OCI-LY3 (cell line): ENCODE data around the gene PLCB4.

Experiments used
- H2AFZ ChIP-seq: fragments of 200-600, 300-600 bp; shearing (Covaris generic); 2 replicates; pipeline ENCODE4 v1.6.0; 2014; ENCODE audit warnings: antibody characterized with exemption, low read depth, low read length
- H3K27ac ChIP-seq: fragments of 200-600, 300-600 bp; sonication (generic); 2 replicates; pipeline ENCODE4 v1.5.1; 2014; ENCODE audit warnings: mild to moderate bottlenecking, low read length, moderate library complexity, mixed read lengths
- H3K27me3 ChIP-seq: fragments of 200-600, 300-600 bp; sonication (generic); 2 replicates; pipeline ENCODE4 v1.6.1; 2014; ENCODE audit warnings: low read depth, low read length, mixed read lengths
- H3K36me3 ChIP-seq: fragments of 200-600, 300-600 bp; sonication (generic); replicated peaks from 2 replicates; pipeline ENCODE3; 2014; ENCODE audit warnings: low read depth, low read length, mixed read lengths
- H3K4me1 ChIP-seq: fragments of 300-600, 200-600 bp; sonication (generic); 2 replicates; pipeline ENCODE4 v1.6.1; 2014; ENCODE audit warnings: low read length, mixed read lengths
- H3K4me2 ChIP-seq: fragments of 200-600, 300-600 bp; sonication (generic); 2 replicates; pipeline ENCODE4 v1.6.1; 2014; ENCODE audit warnings: low read length, mixed read lengths
- H3K4me3 ChIP-seq: fragments of 300-600, 200-600 bp; sonication (generic); 2 replicates; pipeline ENCODE4 v1.5.1; 2014; ENCODE audit warnings: antibody characterized with exemption, mild to moderate bottlenecking, low read length, moderate library complexity
- H3K79me2 ChIP-seq: fragments of 300-600, 200-600 bp; shearing (Covaris generic); 2 replicates; pipeline ENCODE4 v1.6.1; 2014; ENCODE audit warnings: mild to moderate bottlenecking, low read length, mixed read lengths
- H3K9ac ChIP-seq: fragments of 300-600, 200-600 bp; shearing (Covaris generic); 2 replicates; pipeline ENCODE4 v1.6.0; 2014; ENCODE audit warnings: mild to moderate bottlenecking, low read length, moderate library complexity
- H3K9me3 ChIP-seq: fragments of 200-600, 300-600 bp; shearing (Covaris generic); 2 replicates; pipeline ENCODE4 v1.6.1; 2014; ENCODE audit warnings: low read length, mixed read lengths; ENCODE audit not compliant: insufficient read depth
- H4K20me1 ChIP-seq: fragments of 200-600, 300-600 bp; sonication (generic); 2 replicates; pipeline ENCODE4 v1.6.1; 2016; ENCODE audit warnings: low read length, mixed read lengths; ENCODE audit not compliant: insufficient read depth
- EZH2phosphoT487 ChIP-seq: fragments of 200-600 bp; shearing (Covaris generic); IDR thresholded peaks from 2 replicates; pipeline ENCODE4 v1.6.1; 2018; ENCODE audit warnings: antibody characterized with exemption, mixed run types, low read depth
- TF ChIP-seq, protein P1 (sequence below): fragments of 200-600, 300-600 bp; sonication (generic); IDR thresholded peaks from 2 replicates; pipeline ENCODE4 v1.5.1; 2014; ENCODE audit warnings: antibody characterized with exemption, low read length, low read depth

The PLCB4 gene

DNA sequence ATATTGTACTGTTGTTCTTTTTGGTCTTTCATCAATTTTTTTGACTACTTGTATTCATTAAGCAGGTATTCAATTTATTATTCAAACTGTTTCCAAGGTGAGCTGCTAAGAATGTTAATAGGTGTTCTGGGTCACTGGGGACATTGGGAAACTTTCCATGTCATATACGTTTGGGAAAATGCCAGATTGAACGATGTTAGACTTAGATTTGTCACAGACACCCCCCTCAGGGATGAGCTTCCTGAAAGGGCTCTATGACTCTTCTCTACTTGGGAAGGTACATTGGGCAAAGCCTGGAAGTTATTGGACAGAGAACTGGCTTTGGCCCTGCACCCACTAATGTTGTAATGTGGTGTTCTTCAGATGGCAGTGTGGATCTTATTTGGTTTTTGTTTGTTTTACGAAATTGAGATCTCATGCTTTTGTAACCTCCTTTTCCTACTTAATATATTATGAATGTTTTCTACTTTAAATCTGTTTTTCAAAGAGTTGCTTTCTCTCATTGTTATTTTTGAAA, 42.1 kb downstream of the PLCB4 start:
- no peak overlapping the region for H2AFZ ChIP-seq
- H3K9ac ChIP-seq: no peak overlapping the region
- TF ChIP-seq, protein P1, sequence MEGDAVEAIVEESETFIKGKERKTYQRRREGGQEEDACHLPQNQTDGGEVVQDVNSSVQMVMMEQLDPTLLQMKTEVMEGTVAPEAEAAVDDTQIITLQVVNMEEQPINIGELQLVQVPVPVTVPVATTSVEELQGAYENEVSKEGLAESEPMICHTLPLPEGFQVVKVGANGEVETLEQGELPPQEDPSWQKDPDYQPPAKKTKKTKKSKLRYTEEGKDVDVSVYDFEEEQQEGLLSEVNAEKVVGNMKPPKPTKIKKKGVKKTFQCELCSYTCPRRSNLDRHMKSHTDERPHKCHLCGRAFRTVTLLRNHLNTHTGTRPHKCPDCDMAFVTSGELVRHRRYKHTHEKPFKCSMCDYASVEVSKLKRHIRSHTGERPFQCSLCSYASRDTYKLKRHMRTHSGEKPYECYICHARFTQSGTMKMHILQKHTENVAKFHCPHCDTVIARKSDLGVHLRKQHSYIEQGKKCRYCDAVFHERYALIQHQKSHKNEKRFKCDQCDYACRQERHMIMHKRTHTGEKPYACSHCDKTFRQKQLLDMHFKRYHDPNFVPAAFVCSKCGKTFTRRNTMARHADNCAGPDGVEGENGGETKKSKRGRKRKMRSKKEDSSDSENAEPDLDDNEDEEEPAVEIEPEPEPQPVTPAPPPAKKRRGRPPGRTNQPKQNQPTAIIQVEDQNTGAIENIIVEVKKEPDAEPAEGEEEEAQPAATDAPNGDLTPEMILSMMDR: no peak
- no peak for TF ChIP-seq EZH2phosphoT487
- no peak overlapping the region for H3K4me2 ChIP-seq
- no peaks in the 10 kb centered on the region for H3K79me2 ChIP-seq
- no peaks in the 10 kb centered on the region for H4K20me1 ChIP-seq
- no peak overlapping the region for H3K27ac ChIP-seq
- no peaks in the 10 kb centered on the region for H3K4me1 ChIP-seq
- no peaks in the 10 kb centered on the region for H3K27me3 ChIP-seq
- H3K4me3 ChIP-seq: no peak overlapping the region
- H3K36me3 ChIP-seq: no peaks in the 10 kb centered on the region
- H3K9me3 ChIP-seq: no peaks in the 10 kb centered on the region

DNA sequence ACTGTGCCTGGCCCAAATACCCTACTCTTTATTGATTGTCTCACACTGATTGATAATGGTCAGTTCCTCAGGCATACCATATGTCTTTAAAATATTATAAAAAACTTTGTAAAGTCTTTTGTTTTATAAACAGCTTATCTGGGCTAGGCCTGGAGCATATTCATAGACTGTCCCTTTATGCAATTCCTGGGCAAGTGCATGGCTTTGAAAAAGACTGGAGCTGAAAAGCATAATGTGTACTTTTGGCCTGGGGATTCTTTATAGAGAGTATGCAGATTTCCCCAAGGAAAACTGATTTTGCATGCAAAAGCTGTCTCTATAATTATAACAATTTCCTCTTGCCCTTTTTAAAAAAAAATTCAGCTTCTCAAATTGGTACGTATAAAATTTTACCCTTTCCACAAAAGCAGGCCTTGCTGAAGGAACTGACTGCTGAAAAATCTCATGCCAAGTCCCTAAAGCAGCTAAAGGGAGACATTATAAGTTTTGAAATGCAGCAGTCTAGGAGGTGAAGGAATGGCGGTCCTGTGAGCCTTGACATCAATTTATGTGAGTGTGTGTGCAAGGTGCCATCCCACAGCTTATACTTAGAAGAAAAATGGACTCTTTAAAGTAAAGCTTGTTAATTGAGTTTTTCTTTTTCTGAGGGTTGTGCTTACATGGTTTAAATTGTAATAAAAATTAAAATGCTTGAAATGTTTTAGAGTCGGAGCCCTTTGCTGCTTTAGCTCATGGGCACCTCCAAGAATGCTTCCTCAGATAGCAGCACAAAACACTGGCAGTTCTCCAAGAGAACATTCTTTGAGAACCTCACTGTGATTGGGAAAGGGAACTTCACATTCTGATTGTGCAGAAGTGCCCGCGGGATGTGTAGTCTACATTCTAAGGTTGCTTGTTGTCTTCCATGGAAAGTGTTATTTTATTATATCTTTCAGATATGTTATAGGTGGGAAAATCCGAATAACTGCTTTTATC, 43.9 kb downstream of the PLCB4 start:
- Histone ChIP-seq H3K9me3 (no peaks in the 10 kb centered on the region), H2AFZ (no peak overlapping the region), H4K20me1 (no peaks in the 10 kb centered on the region), H3K9ac (no peak overlapping the region), H3K4me2 (no peak overlapping the region), H3K36me3 (no peaks in the 10 kb centered on the region), H3K27me3 (no peaks in the 10 kb centered on the region), H3K27ac (no peak overlapping the region), H3K79me2 (no peaks in the 10 kb centered on the region), H3K4me1 (no peaks in the 10 kb centered on the region), H3K4me3 (no peak overlapping the region)
- TF ChIP-seq, protein P1: no peak
- TF ChIP-seq EZH2phosphoT487: no peak

DNA sequence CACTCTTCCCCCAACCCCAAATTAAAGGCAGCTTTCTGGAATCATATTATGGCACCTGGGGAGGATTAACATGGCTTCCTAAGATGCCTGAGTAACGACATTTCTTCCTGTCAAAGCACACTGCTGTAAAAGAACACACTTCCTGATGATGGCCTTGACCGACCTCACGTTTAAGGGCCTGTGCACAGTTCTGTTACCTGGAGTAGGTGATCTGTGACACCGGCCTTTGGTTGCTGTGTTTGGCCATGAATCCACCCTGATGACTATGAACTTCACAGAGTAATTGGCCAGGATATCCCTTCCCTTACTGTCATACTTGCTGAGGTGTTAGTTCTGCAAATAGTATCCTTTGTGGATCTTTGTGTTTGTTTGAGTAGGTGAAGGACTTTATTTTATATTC, 45.8 kb downstream of the PLCB4 start:
- no peaks in the 10 kb centered on the region for H3K27me3 ChIP-seq
- H2AFZ ChIP-seq: no peak overlapping the region
- no peak overlapping the region for H3K4me2 ChIP-seq
- H3K4me1 ChIP-seq: no peaks in the 10 kb centered on the region
- H3K27ac ChIP-seq: no peak overlapping the region
- H3K9me3 ChIP-seq: no peaks in the 10 kb centered on the region
- no peaks in the 10 kb centered on the region for H4K20me1 ChIP-seq
- no peaks in the 10 kb centered on the region for H3K79me2 ChIP-seq
- no peak overlapping the region for H3K9ac ChIP-seq
- no peak overlapping the region for H3K4me3 ChIP-seq
- no peaks in the 10 kb centered on the region for H3K36me3 ChIP-seq
- TF ChIP-seq, protein P1: no peak
- TF ChIP-seq EZH2phosphoT487: no peak

DNA sequence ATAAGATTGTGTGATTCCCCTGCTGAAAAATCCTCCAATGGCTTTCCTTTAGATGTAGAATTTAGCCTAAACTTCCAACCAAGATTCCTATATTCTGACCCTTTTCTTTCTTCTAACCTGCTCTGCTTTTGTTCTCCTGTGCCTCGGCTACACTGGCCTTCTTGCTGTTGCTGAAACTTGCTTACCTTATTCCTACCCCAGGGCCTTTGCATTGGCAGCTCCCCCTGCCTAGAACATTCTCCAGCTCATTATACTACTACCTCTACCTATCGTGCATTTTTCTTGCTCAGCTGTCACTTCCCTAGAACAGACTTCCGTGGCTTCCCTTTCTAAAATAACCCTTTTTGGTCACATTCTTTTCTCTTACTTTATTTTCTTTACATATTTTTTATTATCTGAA, 48.7 kb downstream of the PLCB4 start:
- Histone ChIP-seq H2AFZ (no peak overlapping the region), H4K20me1 (no peaks in the 10 kb centered on the region), H3K4me1 (no peaks in the 10 kb centered on the region), H3K4me2 (no peak overlapping the region), H3K36me3 (no peaks in the 10 kb centered on the region), H3K4me3 (no peak overlapping the region), H3K79me2 (no peaks in the 10 kb centered on the region), H3K27ac (no peak overlapping the region), H3K9ac (no peak overlapping the region), H3K27me3 (no peaks in the 10 kb centered on the region), H3K9me3 (no peaks in the 10 kb centered on the region)
- TF ChIP-seq, protein P1: no peak
- no peak for TF ChIP-seq EZH2phosphoT487
